Ovary (tissue), 9 donors: ENCODE measurements around the gene TOM1L2. TPM values are rescaled to one million over a fixed set of nuclear protein-coding genes. Genes with fewer than 3 reads are reported as not detected.

Experiments
- DNase-seq, 5 donors: peaks; one replicate each; pipeline ENCODE4 v3.0.0-alpha.2; 2019 to 2020
- H3K27ac ChIP-seq, 2 donors: fragments of 200-600 bp; one replicate each; pipeline versions ENCODE4 v1.5.1 to v1.8.0; 2019 to 2022
- H3K27me3 ChIP-seq: fragments of 200-600 bp; one replicate; pipeline ENCODE4 v1.8.0; 2022
- H3K36me3 ChIP-seq: fragments of 200-600 bp; sonication (generic); one replicate; pipeline ENCODE4 v1.5.1; 2019
- H3K4me1 ChIP-seq: one replicate; pipeline ENCODE4 v1.8.1; 2013; ENCODE audit warnings: mild to moderate bottlenecking, moderate library complexity; ENCODE audit not compliant: insufficient read depth
- H3K4me3 ChIP-seq: fragments of 200-600 bp; sonication (generic); one replicate; pipeline ENCODE4 v1.5.1; 2017
- H3K9me3 ChIP-seq, 2 donors: fragments of 200-600 bp in 1 of 2; sonication (generic) in 1 of 2; one replicate each; pipeline versions ENCODE4 v1.5.1 to v1.8.1; 2013 to 2019; ENCODE audit warnings: mild to moderate bottlenecking in 1 of 2, moderate library complexity in 1 of 2
- EP300 ChIP-seq: sonication (generic); formaldehyde crosslinking; IDR thresholded peaks from one replicate; pipeline ENCODE4 v1.6.1; 2017; ENCODE audit warnings: antibody characterized with exemption
- POLR2A ChIP-seq: fragments of 450-650 bp; IDR thresholded peaks from one replicate; pipeline ENCODE4 v1.6.1; 2017; ENCODE audit warnings: antibody characterized with exemption, mild to moderate bottlenecking, moderate library complexity
- WGBS, 3 donors: extraction: QIAGEN DNeasy Blood & Tissue Kit in 1 of 3; methylation state at CpG; one replicate each; pipeline versions ENCODE4 v1.1.5 to v1.1.7; 2013 to 2017; 5-methylcytosine and 5-hydroxymethylcytosine counted together
- intact Hi-C, 4 donors: fragments of 100-400 bp; cut with DNase I; formaldehyde crosslinking; loops; one replicate each; pipeline versions ENCODE4 v1.11.0 to v1.15.1; 2022 to 2023
- polyA plus RNA-seq, 2 donors: library from polyadenylated mRNA; stranded (reverse); fragments of 200-250 nt in 1 of 2; fragments of 350-450 nt in 1 of 2; fragmentation: Illumina TruSeq in 1 of 2; extraction: RNeasy Lipid Tissue Mini Kit (QIAGEN cat#74804) in 1 of 2; gene quantifications; one replicate each; pipeline ENCODE4 v1.2.3, GENCODE V29; 2013 to 2014
- total RNA-seq, 7 donors: library from RNA; depleted of rRNA in 2 of 7; stranded (reverse); fragments of >200 nt in 2 of 7; fragmentation: NEBNext Ultra II Directional in 3 of 7; extraction: Animal tissue kit (Norgen Biotek cat#: 25700) in 3 of 7; gene quantifications; one replicate each; pipeline versions ENCODE4 v1.1.0 to v1.2.4, GENCODE V29; 2016 to 2023
- TF ChIP-seq, protein P1 (sequence below), 3 donors: fragments of 450-650 bp in 2 of 3; fragments of 200-600 bp in 1 of 3; IDR thresholded peaks; one replicate each; pipeline versions ENCODE4 v1.5.1 to v1.8.0; 2016 to 2022; ENCODE audit warnings: antibody characterized with exemption in 3 of 3, mild to moderate bottlenecking in 1 of 3
- donor health status: DM: no; HTN: no; CAD: no; lungs with moderate emphysema.
- donor health status: DM: no; HTN: no; CAD: no.
- donor health status: Bipolar disorder and iron deficiency.
- donor health status: DM: yes; HTN: yes; CAD: no.
- donor health status: DM: no; HTN: no; CAD: no.
- donor health status: DM: yes; HTN: yes; CAD: no.

The TOM1L2 gene
- total and polyA plus RNA-seq, 9 donors, result 25.6 to 62.5 (median 45.9) TPM

DNA sequence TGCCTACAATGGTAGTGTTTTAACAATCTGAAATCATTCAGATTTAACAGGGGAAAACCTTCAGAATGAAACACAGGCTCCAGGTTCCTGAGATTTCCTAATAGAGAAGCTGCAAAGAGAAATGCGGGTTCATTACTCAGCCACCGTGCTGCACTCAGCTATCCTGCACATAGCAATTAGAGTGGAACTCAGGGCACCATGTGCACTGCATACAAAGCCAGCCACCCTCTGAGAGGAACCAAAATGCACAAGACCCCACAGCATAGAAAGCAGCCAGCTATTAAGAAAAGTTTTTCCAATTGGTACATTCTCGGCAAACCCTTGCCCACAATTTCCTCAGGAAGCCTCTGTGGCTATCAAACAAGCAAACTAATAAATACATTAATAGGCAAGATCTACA lies 37.4 kb downstream of the TOM1L2 start:
- Histone ChIP-seq H3K27ac (no peak overlapping the region), H3K9me3 (no peaks in the 10 kb centered on the region), H3K4me3 (no peak overlapping the region), H3K36me3 (no peaks in the 10 kb centered on the region), H3K4me1 (peaks cover 5% of the 10 kb centered on the region), H3K27me3 (no peaks in the 10 kb centered on the region)
- DNase-seq, result no peak
- 86 to 94% (median 94%) methylated on average over 3 of the region's 3 CpGs for WGBS, 3 donors
- intact Hi-C loops, result no loop called here
- TF ChIP-seq, protein P1, sequence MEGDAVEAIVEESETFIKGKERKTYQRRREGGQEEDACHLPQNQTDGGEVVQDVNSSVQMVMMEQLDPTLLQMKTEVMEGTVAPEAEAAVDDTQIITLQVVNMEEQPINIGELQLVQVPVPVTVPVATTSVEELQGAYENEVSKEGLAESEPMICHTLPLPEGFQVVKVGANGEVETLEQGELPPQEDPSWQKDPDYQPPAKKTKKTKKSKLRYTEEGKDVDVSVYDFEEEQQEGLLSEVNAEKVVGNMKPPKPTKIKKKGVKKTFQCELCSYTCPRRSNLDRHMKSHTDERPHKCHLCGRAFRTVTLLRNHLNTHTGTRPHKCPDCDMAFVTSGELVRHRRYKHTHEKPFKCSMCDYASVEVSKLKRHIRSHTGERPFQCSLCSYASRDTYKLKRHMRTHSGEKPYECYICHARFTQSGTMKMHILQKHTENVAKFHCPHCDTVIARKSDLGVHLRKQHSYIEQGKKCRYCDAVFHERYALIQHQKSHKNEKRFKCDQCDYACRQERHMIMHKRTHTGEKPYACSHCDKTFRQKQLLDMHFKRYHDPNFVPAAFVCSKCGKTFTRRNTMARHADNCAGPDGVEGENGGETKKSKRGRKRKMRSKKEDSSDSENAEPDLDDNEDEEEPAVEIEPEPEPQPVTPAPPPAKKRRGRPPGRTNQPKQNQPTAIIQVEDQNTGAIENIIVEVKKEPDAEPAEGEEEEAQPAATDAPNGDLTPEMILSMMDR (IDR thresholded peaks at IDR 0.05), result no peak
- TF ChIP-seq POLR2A (no peak), EP300 (no peak)

DNA sequence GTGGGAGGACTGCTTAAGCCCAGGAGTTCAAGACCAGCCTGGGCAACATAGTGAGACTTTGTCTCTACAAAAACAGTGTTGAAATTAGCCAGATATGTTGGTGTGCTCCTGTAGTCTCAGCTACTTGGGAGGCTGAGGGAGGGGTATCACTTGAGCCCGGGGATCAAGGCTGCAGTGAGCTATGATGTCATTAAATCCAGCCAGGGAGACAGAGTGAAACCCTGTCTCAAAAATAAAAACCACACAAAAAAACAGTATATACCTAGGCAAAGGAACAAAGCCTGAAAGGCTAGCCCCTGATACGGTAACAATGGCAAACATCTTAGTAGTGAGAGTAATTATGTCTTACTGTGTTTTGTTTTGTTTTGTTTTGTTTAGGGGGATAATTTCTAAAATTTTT lies 38.0 kb downstream of the TOM1L2 start:
- H3K4me1 ChIP-seq, result peaks cover 6% of the 10 kb centered on the region
- no peaks in the 10 kb centered on the region for H3K36me3 ChIP-seq
- H3K4me3 ChIP-seq, result no peak overlapping the region
- TF ChIP-seq, protein P1 (IDR thresholded peaks at IDR 0.05), result no peak
- TF ChIP-seq POLR2A, result no peak
- no peak for TF ChIP-seq EP300
- H3K27ac ChIP-seq, result no peak overlapping the region
- intact Hi-C loops, result no loop called here
- no peaks in the 10 kb centered on the region for H3K27me3 ChIP-seq
- no peak for DNase-seq
- no peaks in the 10 kb centered on the region for H3K9me3 ChIP-seq
- 69 to 79% (median 70%) methylated on average over 2 of the region's 2 CpGs for WGBS, 3 donors

DNA sequence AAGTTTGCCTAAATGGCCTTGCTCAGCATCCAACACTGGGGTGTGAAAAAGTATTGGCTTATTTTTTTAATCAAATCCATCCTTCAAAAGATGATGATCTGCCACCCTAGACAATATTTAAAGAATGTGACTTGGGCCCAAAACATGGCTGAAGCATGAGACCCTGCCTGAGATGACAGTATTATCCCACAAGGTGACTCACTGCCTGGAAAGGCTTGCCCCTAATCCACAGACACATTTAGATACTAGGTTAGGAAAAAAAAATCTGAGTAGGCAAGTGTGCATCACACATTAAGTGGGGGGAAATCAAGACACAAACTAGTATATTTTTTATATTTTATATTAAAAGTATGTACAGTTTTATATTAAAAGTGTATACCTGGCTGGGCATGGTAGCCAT lies 38.4 kb downstream of the TOM1L2 start:
- no peaks in the 10 kb centered on the region for H3K9me3 ChIP-seq
- TF ChIP-seq EP300 (no peak), POLR2A (no peak)
- TF ChIP-seq, protein P1 (IDR thresholded peaks at IDR 0.05), result no peak
- H3K4me1 ChIP-seq, result peaks cover 6% of the 10 kb centered on the region
- intact Hi-C loops, result no loop called here
- DNase-seq, result no peak
- no peaks in the 10 kb centered on the region for H3K27me3 ChIP-seq
- H3K4me3 ChIP-seq, result no peak overlapping the region
- no peaks in the 10 kb centered on the region for H3K36me3 ChIP-seq
- no peak overlapping the region for H3K27ac ChIP-seq

DNA sequence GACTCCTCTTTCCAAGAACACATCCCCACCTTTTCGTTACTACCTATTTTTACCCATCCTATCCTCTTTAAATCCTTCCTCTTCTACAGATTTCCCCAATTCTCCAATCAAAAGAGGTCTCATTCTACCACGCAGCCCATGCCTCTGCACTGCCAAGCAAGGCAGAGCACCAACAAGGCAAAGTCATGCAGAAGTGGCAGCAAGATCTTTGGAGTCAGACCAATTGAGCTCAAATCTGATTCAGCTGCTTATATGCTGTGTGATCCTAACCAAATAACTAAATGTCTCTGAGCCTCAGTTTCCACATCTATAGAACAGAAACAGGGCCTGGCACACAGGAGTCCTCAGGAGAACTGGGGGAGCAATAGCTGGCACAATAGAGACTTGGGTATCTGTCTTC lies 41.0 kb downstream of the TOM1L2 start:
- intact Hi-C loops, result no loop called here
- Histone ChIP-seq H3K4me3 (no peak overlapping the region), H3K27ac (no peak overlapping the region), H3K4me1 (peaks cover 7% of the 10 kb centered on the region), H3K27me3 (no peaks in the 10 kb centered on the region), H3K36me3 (no peaks in the 10 kb centered on the region), H3K9me3 (no peaks in the 10 kb centered on the region)
- 93 to 98% (median 96%) methylated on average over 2 of the region's 2 CpGs for WGBS, 3 donors
- DNase-seq, result no peak
- TF ChIP-seq EP300, result no peak
- TF ChIP-seq, protein P1 (IDR thresholded peaks at IDR 0.05), result no peak
- TF ChIP-seq POLR2A, result no peak

DNA sequence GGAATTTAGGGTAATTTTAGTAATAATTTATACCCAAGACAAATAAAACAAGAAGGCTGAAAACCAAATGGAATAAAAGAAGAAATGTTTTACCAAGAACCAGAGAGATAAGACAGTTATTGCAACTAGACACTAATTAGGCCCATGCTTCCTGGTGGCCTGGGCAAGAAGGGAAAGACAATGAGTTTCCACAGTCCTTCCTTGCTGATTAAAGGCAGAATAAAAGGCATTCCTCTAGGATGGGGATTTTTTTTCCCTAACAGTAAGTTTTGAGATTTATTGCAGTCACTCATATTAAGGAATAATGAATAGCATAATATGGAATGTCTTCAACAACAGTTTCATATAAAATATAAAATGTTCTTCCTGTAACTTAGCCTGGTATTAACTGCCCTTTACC lies 41.5 kb downstream of the TOM1L2 start:
- Histone ChIP-seq H3K9me3 (no peaks in the 10 kb centered on the region), H3K27ac (no peak overlapping the region), H3K4me1 (peaks cover 7% of the 10 kb centered on the region), H3K36me3 (no peaks in the 10 kb centered on the region), H3K27me3 (no peaks in the 10 kb centered on the region), H3K4me3 (no peak overlapping the region)
- TF ChIP-seq, protein P1 (IDR thresholded peaks at IDR 0.05), result no peak
- no peak for TF ChIP-seq EP300
- TF ChIP-seq POLR2A, result no peak
- no peak for DNase-seq
- intact Hi-C loops, result no loop called here
